Muscle of leg (tissue), 11 donors: ENCODE data around the gene PURA. TPM values are rescaled to one million over a fixed set of nuclear protein-coding genes. Genes with fewer than 3 reads are reported as not detected.

Experiments used
- DNase-seq: peaks from one replicate; pipeline ENCODE4 v3.0.0; 2013
- H3K27ac ChIP-seq: one replicate; pipeline ENCODE4 v1.5.1; 2013; ENCODE audit warnings: mild to moderate bottlenecking, low read length, control low read depth
- H3K27me3 ChIP-seq: one replicate; pipeline ENCODE4 v1.6.1; 2013; ENCODE audit warnings: low read length; ENCODE audit not compliant: control insufficient read depth, insufficient read depth
- H3K36me3 ChIP-seq: one replicate; pipeline ENCODE4 v1.6.1; 2013; ENCODE audit warnings: low read length; ENCODE audit not compliant: control insufficient read depth, insufficient read depth
- H3K4me1 ChIP-seq: one replicate; pipeline ENCODE4 v1.6.1; 2013; ENCODE audit warnings: low read length; ENCODE audit not compliant: control insufficient read depth, insufficient read depth
- H3K4me3 ChIP-seq: one replicate; pipeline ENCODE4 v1.5.1; 2013; ENCODE audit warnings: low read length, control low read depth
- H3K9me3 ChIP-seq: replicated peaks from 2 replicates; pipeline ENCODE4 v1.6.1; 2013; ENCODE audit warnings: low read depth, low read length; ENCODE audit not compliant: control insufficient read depth
- WGBS: methylation state at CpG from one replicate; pipeline ENCODE4 v1.1.5; 2013; ENCODE audit warnings: missing lambda C conversion rate; ENCODE audit not compliant: insufficient coverage; 5-methylcytosine and 5-hydroxymethylcytosine counted together
- polyA plus RNA-seq, 8 donors: library from polyadenylated mRNA; unstranded; fragments of 120-200 nt; gene quantifications; one replicate each; pipeline versions ENCODE4 v1.2.1 to v1.2.3, GENCODE V29; 2013; ENCODE audit warnings: inconsistent platforms in 1 of 8, low replicate concordance in 1 of 8; ENCODE audit not compliant: insufficient read length in 8 of 8, insufficient read depth in 1 of 8
- total RNA-seq: library from RNA; stranded (reverse); fragments of 120-200 nt; gene quantifications from one replicate; pipeline ENCODE4 v1.2.4, GENCODE V29; 2013

PURA gene
- total and polyA plus RNA-seq, 9 donors: 5.9 to 12.5 (median 8.2) TPM

DNA sequence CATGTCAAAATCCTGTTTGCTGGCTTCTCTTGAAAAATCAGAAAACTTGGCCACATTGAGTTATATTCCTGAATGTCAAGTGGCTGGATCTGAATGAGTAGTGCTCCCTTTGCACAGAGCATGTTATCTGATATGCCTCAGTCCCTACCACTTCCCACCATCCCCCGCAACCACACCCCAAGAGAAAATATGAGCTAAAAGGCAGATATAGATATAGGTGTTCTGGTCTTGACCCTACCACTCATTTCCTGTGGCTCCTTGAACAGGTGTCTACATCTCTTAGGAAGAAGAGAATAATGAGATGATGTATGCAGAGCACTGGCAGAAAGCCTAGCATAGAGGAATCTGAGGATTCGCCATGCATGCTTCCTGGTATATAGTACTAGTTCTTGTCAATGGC lies 54.5 kb downstream of the PURA start:
- no CpG with 5 or more reads among the region's 2 CpGs for WGBS
- no peaks in the 10 kb centered on the region for H3K36me3 ChIP-seq
- H3K4me3 ChIP-seq: no peak overlapping the region
- DNase-seq: no peak
- no peaks in the 10 kb centered on the region for H3K9me3 ChIP-seq
- H3K27me3 ChIP-seq: no peaks in the 10 kb centered on the region
- H3K27ac ChIP-seq: no peak overlapping the region
- no peaks in the 10 kb centered on the region for H3K4me1 ChIP-seq

DNA sequence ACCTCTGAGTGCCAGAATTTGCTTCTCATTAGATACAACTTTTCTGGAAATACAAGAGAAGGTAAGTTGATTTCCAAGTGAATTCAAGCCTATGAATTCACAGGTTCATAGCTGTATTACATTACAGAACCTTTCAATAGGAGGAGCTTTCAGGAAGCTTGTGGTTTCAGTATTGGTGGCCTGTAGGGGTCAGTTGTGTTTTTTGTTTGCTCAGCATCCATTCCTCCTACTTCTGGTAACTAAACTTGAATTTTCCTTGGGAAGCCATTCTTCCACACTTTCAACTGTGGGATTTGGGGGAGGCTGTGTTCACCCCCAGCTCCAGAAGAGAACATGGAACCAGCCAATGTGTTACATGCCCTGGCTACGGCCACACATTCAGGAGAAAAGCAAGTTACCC lies 55.5 kb downstream of the PURA start:
- Histone ChIP-seq H3K9me3 (no peaks in the 10 kb centered on the region), H3K27ac (no peak overlapping the region), H3K4me1 (peaks cover 2% of the 10 kb centered on the region), H3K4me3 (no peak overlapping the region), H3K36me3 (no peaks in the 10 kb centered on the region), H3K27me3 (no peaks in the 10 kb centered on the region)
- 100% methylated on average over 1 of the region's 1 CpG for WGBS
- DNase-seq: no peak

DNA sequence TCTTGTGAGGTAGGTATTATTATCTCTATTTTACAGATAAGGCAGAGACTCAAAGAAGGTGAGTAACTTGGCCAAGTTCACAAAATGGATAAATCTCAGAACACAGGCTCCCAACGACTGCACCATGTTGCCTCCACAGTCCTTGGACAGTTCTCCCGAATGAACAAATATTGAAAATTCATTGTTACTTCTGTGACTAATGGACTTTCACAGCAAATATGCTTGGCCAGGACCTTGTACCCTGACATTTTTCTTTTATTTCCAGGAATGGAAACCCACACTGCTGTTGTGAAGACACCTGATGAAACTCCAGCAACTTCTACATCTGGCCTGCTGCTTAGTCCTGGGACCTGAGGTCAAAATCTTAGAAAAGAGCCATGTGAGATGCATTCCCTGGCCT lies 58.6 kb downstream of the PURA start:
- no peak overlapping the region for H3K27ac ChIP-seq
- 80% methylated on average over 1 of the region's 2 CpGs for WGBS
- no peaks in the 10 kb centered on the region for H3K36me3 ChIP-seq
- no peak for DNase-seq
- no peaks in the 10 kb centered on the region for H3K9me3 ChIP-seq
- H3K4me3 ChIP-seq: no peak overlapping the region
- H3K4me1 ChIP-seq: peaks cover 17% of the 10 kb centered on the region
- no peaks in the 10 kb centered on the region for H3K27me3 ChIP-seq

DNA sequence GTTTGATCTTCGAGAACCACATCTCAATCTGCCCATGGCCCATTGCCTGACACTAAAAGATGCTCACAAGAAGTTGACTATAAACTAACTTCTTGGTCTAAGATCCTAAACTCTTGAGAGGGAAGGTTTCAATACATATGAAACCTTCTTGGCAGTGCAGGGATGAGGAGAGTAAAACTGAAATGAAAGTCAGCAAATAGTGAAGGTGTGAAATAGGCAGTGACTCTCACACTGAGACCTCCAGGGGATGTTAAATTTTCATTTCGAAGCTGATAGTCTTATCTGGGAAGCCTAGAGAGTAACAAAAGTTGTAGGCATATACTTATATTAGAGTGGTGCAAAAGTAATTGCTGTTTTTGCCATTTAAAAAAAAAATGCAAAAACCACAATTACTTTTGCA lies 60.1 kb downstream of the PURA start:
- H3K27ac ChIP-seq: peak overlapping the region; percentile 95
- no peaks in the 10 kb centered on the region for H3K27me3 ChIP-seq

DNA sequence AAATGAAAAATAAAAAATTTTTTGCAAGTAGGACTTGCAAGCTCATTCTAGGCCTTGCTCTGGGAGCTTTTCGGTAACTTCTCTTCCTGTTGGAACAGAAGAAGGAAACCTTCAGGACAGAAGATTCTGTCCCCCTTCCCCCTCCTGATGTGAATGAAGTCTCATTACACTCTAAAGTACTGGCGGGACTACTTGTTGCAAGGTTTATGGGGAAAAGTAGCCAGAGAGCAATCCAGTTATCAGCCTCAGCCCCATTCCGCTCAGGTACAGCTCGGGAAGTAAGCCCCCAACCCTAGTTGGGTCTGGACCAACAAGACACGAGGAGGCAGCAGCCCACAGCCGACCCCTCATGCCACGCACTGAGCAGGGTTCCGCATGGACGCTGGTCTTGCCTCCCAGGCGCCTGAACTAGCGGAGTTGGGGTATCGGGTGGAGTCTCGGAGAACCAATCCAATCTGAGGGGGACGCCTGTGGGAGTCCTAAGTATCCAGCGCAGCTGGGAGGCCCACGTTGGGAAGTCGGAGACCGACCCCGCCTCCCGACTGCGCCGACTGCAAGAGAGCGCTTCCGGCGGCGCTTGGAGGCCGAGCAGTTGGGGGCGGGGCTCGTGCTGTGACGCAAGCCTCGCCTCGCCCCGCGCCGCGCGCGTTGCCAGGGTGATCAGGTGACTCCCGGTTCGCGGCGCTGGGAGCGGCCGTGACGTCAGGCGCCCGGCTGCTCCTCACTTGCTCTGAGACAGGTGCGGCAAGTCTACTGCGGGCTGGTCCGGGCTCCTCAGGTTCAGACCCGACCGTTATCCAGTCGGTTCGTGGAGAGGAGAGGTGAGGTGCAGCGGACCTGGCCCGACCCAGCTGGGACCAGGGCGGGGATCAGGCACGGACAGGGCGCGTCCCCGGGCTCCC lies 60.8 kb downstream of the PURA start, which contains the start of gene CYSTM1:
Gene CYSTM1 (plus strand): TSS at position 724 of the 902 bp plus-strand sequence. CDS start 19,278 bp downstream, outside the sequence.
- H3K27ac ChIP-seq: peak within 1 kb of the TSS; percentile 96
- WGBS: under 1% methylated on average over 59 of the region's 61 CpGs
- H3K4me1 ChIP-seq: peaks cover 17% of the 10 kb centered on the region
- H3K36me3 ChIP-seq: no peaks in the 10 kb centered on the region
- peak within 1 kb of the TSS; percentile 97 for H3K4me3 ChIP-seq
- H3K9me3 ChIP-seq: no peaks in the 10 kb centered on the region
- peak; percentile 98 for DNase-seq
- H3K27me3 ChIP-seq: no peaks in the 10 kb centered on the region

More for the DNA sequence above, 60.1 kb downstream of the PURA start:
- peak overlapping the region; percentile 97 for H3K4me3 ChIP-seq
- no peaks in the 10 kb centered on the region for H3K36me3 ChIP-seq
- peaks cover 17% of the 10 kb centered on the region for H3K4me1 ChIP-seq
- H3K9me3 ChIP-seq: no peaks in the 10 kb centered on the region
- DNase-seq: no peak
- no CpG with 5 or more reads among the region's 2 CpGs for WGBS

Other genes starting within 250 kb of the PURA start
- 2.0 TPM for gene NRG2, start 70.8 kb upstream of the PURA start, total RNA-seq
- 1 to 10 TPM in 6 of 8 donors, under 1 TPM in 2; 0.82 to 2.8 (median 1.4) TPM for gene NRG2, start 70.8 kb upstream of the PURA start, polyA plus RNA-seq
- 5.5 TPM for gene IGIP, start 11.8 kb downstream of the PURA start, total RNA-seq
- 1 to 10 TPM; 2.9 to 5.7 (median 4.0) TPM for gene IGIP, start 11.8 kb downstream of the PURA start, polyA plus RNA-seq
- 31.1 TPM for gene CYSTM1, start 61.1 kb downstream of the PURA start, total RNA-seq
- gene CYSTM1, start 61.1 kb downstream of the PURA start, polyA plus RNA-seq: 10 to 100 TPM; 20.0 to 36.5 (median 26.6) TPM
- gene PFDN1, start 189.0 kb downstream of the PURA start, total RNA-seq: 46.3 TPM
- 10 to 100 TPM; 64.8 to 94.4 (median 71.0) TPM for gene PFDN1, start 189.0 kb downstream of the PURA start, polyA plus RNA-seq
- gene HBEGF, start 232.5 kb downstream of the PURA start, total RNA-seq: 11.0 TPM
- gene HBEGF, start 232.5 kb downstream of the PURA start, polyA plus RNA-seq: 10 to 100 TPM; 10.0 to 27.0 (median 16.0) TPM
- 0.04 TPM for gene SLC4A9, start 246.1 kb downstream of the PURA start, total RNA-seq
- under 1 TPM in 3 of 8 donors, not detected in 5; 0.04 to 0.13 (median 0.07) TPM for gene SLC4A9, start 246.1 kb downstream of the PURA start, polyA plus RNA-seq